H1 (cell line): ENCODE measurements around the gene HACL1. TPM values are rescaled to one million over a fixed set of nuclear protein-coding genes. Genes with fewer than 3 reads are reported as not detected.

Experiments
- CTCF ChIA-PET: fragments of 300-600 bp; sonication (Branson Sonifier 250); formaldehyde crosslinking; loops from one replicate; lab custom pipeline; 2021; ENCODE audit not compliant: partially characterized antibody; lab: Charles Lee
- POLR2A ChIA-PET: fragments of 300-600 bp; sonication (Branson Sonifier 250); formaldehyde crosslinking; loops from one replicate; lab custom pipeline; 2021; ENCODE audit warnings: inconsistent platforms; ENCODE audit not compliant: partially characterized antibody; lab: Charles Lee
- DNase-seq, 2 experiments: peaks; one replicate each; pipeline versions ENCODE4 v3.0.0 to v3.0.0-alpha.2; 2010 to 2022; ENCODE audit warnings: low spot score in 2 of 2, low read depth in 1 of 2, mixed read lengths in 1 of 2
- FAIRE-seq: peaks from 2 replicates; lab custom pipeline; 2011; peaks lifted over from hg19 to GRCh38; lab: Jason Lieb, UNC
- H2AFZ ChIP-seq: 2 replicates; pipeline ENCODE4 v1.8.1; 2012; ENCODE audit warnings: low read length, inconsistent platforms
- H2AK5ac ChIP-seq: 2 replicates; pipeline ENCODE4 v1.6.1; 2013; ENCODE audit warnings: low read depth, low read length
- H2BK120ac ChIP-seq: replicated peaks from 2 replicates; pipeline ENCODE3; 2013; ENCODE audit warnings: low read depth, low read length, inconsistent platforms
- H2BK12ac ChIP-seq: 2 replicates; pipeline ENCODE4 v1.6.1; 2013; ENCODE audit warnings: low read depth, low read length
- H2BK15ac ChIP-seq: 2 replicates; pipeline ENCODE4 v1.6.1; 2013; ENCODE audit warnings: low read length
- H2BK20ac ChIP-seq: 2 replicates; pipeline ENCODE4 v1.6.1; 2013; ENCODE audit warnings: low read length
- H2BK5ac ChIP-seq: 2 replicates; pipeline ENCODE4 v1.6.1; 2013; ENCODE audit warnings: low read depth, low read length
- H3K14ac ChIP-seq: 2 replicates; pipeline ENCODE4 v1.6.1; 2013; ENCODE audit warnings: inconsistent platforms; ENCODE audit not compliant: insufficient read length
- H3K18ac ChIP-seq: 2 replicates; pipeline ENCODE4 v1.6.1; 2013; ENCODE audit warnings: low read length; ENCODE audit errors: extremely low read depth
- H3K23ac ChIP-seq: 2 replicates; pipeline ENCODE4 v1.6.1; 2013; ENCODE audit warnings: inconsistent platforms; ENCODE audit not compliant: insufficient read length
- H3K23me2 ChIP-seq: 2 replicates; pipeline ENCODE4 v1.6.1; 2013; ENCODE audit warnings: low read depth, low read length
- H3K27ac ChIP-seq: 2 replicates; pipeline ENCODE4 v1.6.1; 2011; ENCODE audit warnings: low read depth, low read length, inconsistent platforms
- H3K27me3 ChIP-seq, 4 experiments: replicated peaks in 1 of 4; 1 replicate in 1 of 4; 2 replicates in 3 of 4; pipeline versions ENCODE4 v1.6.1 to v1.8.1; 2011 to 2013; ENCODE audit warnings: low read length in 3 of 4, mild to moderate bottlenecking in 3 of 4, inconsistent platforms in 2 of 4, mixed read lengths in 2 of 4, moderate library complexity in 1 of 4; ENCODE audit not compliant: control insufficient read depth in 3 of 4, insufficient read depth in 3 of 4; ENCODE audit errors: extremely low read depth in 1 of 4
- H3K36me3 ChIP-seq, 4 experiments: 2 replicates each; pipeline versions ENCODE4 v1.6.1 to v1.8.1; 2011 to 2013; ENCODE audit warnings: mild to moderate bottlenecking in 4 of 4, low read length in 3 of 4, moderate library complexity in 2 of 4, control low read depth in 1 of 4, inconsistent platforms in 1 of 4; ENCODE audit not compliant: insufficient read depth in 4 of 4, control insufficient read depth in 2 of 4
- H3K4ac ChIP-seq: replicated peaks from 2 replicates; pipeline ENCODE3; 2013; ENCODE audit warnings: low read length, low read depth, mixed read lengths, inconsistent platforms; ENCODE audit not compliant: insufficient read length
- H3K4me1 ChIP-seq, 4 experiments: replicated peaks in 1 of 4; 1 replicate in 1 of 4; 2 replicates in 3 of 4; pipeline versions ENCODE4 v1.6.1 to v1.8.1; 2011 to 2013; ENCODE audit warnings: low read length in 3 of 4, inconsistent platforms in 2 of 4, mixed read lengths in 1 of 4; ENCODE audit not compliant: insufficient read depth in 4 of 4, control insufficient read depth in 3 of 4
- H3K4me2 ChIP-seq, 2 experiments: 2 replicates each; pipeline versions ENCODE4 v1.6.1 to v1.8.1; 2011 to 2013; ENCODE audit warnings: low read depth in 2 of 2, low read length in 2 of 2, control low read depth in 1 of 2, inconsistent platforms in 1 of 2, mild to moderate bottlenecking in 1 of 2; ENCODE audit not compliant: insufficient read depth in 1 of 2
- H3K4me3 ChIP-seq, 4 experiments: fragments of 200-600, 300-600 bp in 1 of 4; sonication (generic), shearing (Covaris generic), sonication (Bioruptor Twin) in 1 of 4; 2 replicates each; pipeline versions ENCODE4 v1.5.1 to v1.8.1; 2011 to 2016; ENCODE audit warnings: low read length in 4 of 4, low read depth in 3 of 4, control low read depth in 2 of 4, inconsistent platforms in 2 of 4, mild to moderate bottlenecking in 2 of 4, mixed read lengths in 1 of 4, moderate library complexity in 1 of 4; ENCODE audit not compliant: insufficient read depth in 2 of 4; ENCODE audit errors: extremely low read depth in 1 of 4
- H3K56ac ChIP-seq: replicated peaks from 2 replicates; pipeline ENCODE3; 2013; ENCODE audit warnings: low read depth, mild to moderate bottlenecking, mixed read lengths, low read length, inconsistent platforms; ENCODE audit not compliant: insufficient read length
- H3K79me1 ChIP-seq: 2 replicates; pipeline ENCODE4 v1.6.1; 2013; ENCODE audit warnings: low read depth, low read length, control low read depth
- H3K79me2 ChIP-seq, 2 experiments: 2 replicates each; pipeline versions ENCODE4 v1.6.1 to v1.8.1; 2012 to 2013; ENCODE audit warnings: low read length in 2 of 2, mild to moderate bottlenecking in 2 of 2, inconsistent platforms in 1 of 2; ENCODE audit not compliant: insufficient read depth in 2 of 2, control insufficient read depth in 1 of 2
- H3K9ac ChIP-seq, 4 experiments: replicated peaks in 1 of 4; 1 replicate in 1 of 4; 2 replicates in 3 of 4; pipeline versions ENCODE4 v1.6.1 to v1.8.1; 2011 to 2013; ENCODE audit warnings: low read depth in 3 of 4, low read length in 3 of 4, control low read depth in 2 of 4, mild to moderate bottlenecking in 2 of 4, moderate library complexity in 2 of 4, inconsistent platforms in 1 of 4; ENCODE audit errors: extremely low read depth in 1 of 4
- H3K9me3 ChIP-seq, 2 experiments: 2 replicates each; pipeline versions ENCODE4 v1.6.1 to v1.8.1; 2012 to 2013; ENCODE audit warnings: mild to moderate bottlenecking in 2 of 2, moderate library complexity in 2 of 2, control low read depth in 1 of 2, inconsistent platforms in 1 of 2, low read depth in 1 of 2, low read length in 1 of 2, mixed read lengths in 1 of 2; ENCODE audit not compliant: insufficient read depth in 2 of 2
- H4K20me1 ChIP-seq, 2 experiments: replicated peaks in 1 of 2; 2 replicates each; pipeline versions ENCODE3 to v1.8.1; 2011 to 2013; ENCODE audit warnings: inconsistent platforms in 2 of 2, low read length in 2 of 2, mild to moderate bottlenecking in 1 of 2; ENCODE audit not compliant: insufficient read depth in 2 of 2, control insufficient read depth in 1 of 2
- H4K5ac ChIP-seq: 2 replicates; pipeline ENCODE4 v1.6.1; 2013; ENCODE audit warnings: low read length, low read depth, mixed read lengths, inconsistent platforms; ENCODE audit not compliant: insufficient read length
- H4K8ac ChIP-seq: 2 replicates; pipeline ENCODE4 v1.8.0; 2013; ENCODE audit warnings: mild to moderate bottlenecking, moderate library complexity, low read length, inconsistent platforms; ENCODE audit not compliant: insufficient read depth; ENCODE audit errors: extremely low read depth
- H4K91ac ChIP-seq: replicated peaks from 2 replicates; pipeline ENCODE3; 2013; ENCODE audit warnings: low read length, mixed read lengths, inconsistent platforms; ENCODE audit not compliant: insufficient read length
- CHD1 ChIP-seq: IDR thresholded peaks from 2 replicates; pipeline ENCODE4 v1.6.1; 2012; ENCODE audit warnings: low read depth, low read length, improper control_type of control experiment
- HDAC2 ChIP-seq, 2 experiments: fragments of 300-600 bp in 1 of 2; sonication (generic) in 1 of 2; IDR thresholded peaks; 2 replicates each; pipeline ENCODE4 v1.6.1; 2011 to 2012; ENCODE audit warnings: low read depth in 2 of 2, low read length in 2 of 2, mild to moderate bottlenecking in 2 of 2, moderate library complexity in 2 of 2, borderline replicate concordance in 1 of 2, inconsistent platforms in 1 of 2
- NANOG ChIP-seq: IDR thresholded peaks from 2 replicates; pipeline ENCODE4 v1.6.1; 2011; ENCODE audit warnings: low read length, low read depth, mild to moderate bottlenecking, inconsistent platforms; ENCODE audit not compliant: insufficient read depth, poor library complexity, severe bottlenecking
- RAD21 ChIP-seq, 2 experiments: IDR thresholded peaks in 1 of 2; conservative IDR thresholded peaks in 1 of 2; 2 replicates each; pipeline ENCODE4 v1.6.1; 2011; ENCODE audit warnings: low read depth in 2 of 2, low read length in 2 of 2, improper control_type of control experiment in 1 of 2, inconsistent platforms in 1 of 2, mild to moderate bottlenecking in 1 of 2, moderate library complexity in 1 of 2
- SIX5 ChIP-seq: IDR thresholded peaks from 2 replicates; pipeline ENCODE4 v1.6.1; 2011; ENCODE audit warnings: mild to moderate bottlenecking, low read depth, low read length
- SP4 ChIP-seq: IDR thresholded peaks from 2 replicates; pipeline ENCODE4 v1.6.1; 2012; ENCODE audit warnings: low read length, inconsistent platforms
- WGBS, 2 experiments: shearing (Covaris generic) in 1 of 2; methylation state at CpG; one replicate each; pipeline versions ENCODE4 v1.1.6 to v1.1.7; 2013 to 2015; ENCODE audit warnings: low lambda C conversion rate in 2 of 2, mixed read lengths in 2 of 2, inconsistent platforms in 1 of 2, low coverage in 1 of 2, missing lambda C conversion rate in 1 of 2; ENCODE audit not compliant: insufficient replicate concordance in 2 of 2, insufficient coverage in 1 of 2, insufficient read length in 1 of 2; ENCODE audit errors: extremely low coverage in 1 of 2, missing lambda C conversion rate in 1 of 2; 5-methylcytosine and 5-hydroxymethylcytosine counted together
- polyA plus RNA-seq, 7 experiments: library from polyadenylated mRNA; depleted of rRNA in 3 of 7; stranded (reverse) in 5 of 7; unstranded in 2 of 7; fragments of >200 nt in 5 of 7; fragments of 200-250 nt in 2 of 7; gene quantifications; 1 replicate in 5 of 7; 2 replicates in 1 of 7; 4 replicates in 1 of 7; pipeline versions ENCODE4 v1.2.1 to v1.2.3, GENCODE V29; 2011 to 2013; ENCODE audit warnings: missing spikeins in 2 of 7, mixed read lengths in 2 of 7
- total RNA-seq: library from RNA; stranded (reverse); fragmentation: NEBNext Ultra II Directional; extraction: Animal tissue kit (Norgen Biotek cat#: 25700); gene quantifications from 2 replicates; pipeline ENCODE4 v1.2.1, GENCODE V29; 2021
- TF ChIP-seq, protein P1 (sequence below), 3 experiments: IDR thresholded peaks; 1 replicate in 2 of 3; 2 replicates in 1 of 3; pipeline versions ENCODE4 v1.5.1 to v1.6.1; 2011; ENCODE audit warnings: low read length in 3 of 3, mild to moderate bottlenecking in 3 of 3, inconsistent platforms in 2 of 3, low read depth in 1 of 3, moderate library complexity in 1 of 3; ENCODE audit not compliant: insufficient read depth in 1 of 3; ENCODE audit errors: control extremely low read depth in 1 of 3
- TF ChIP-seq, protein P2 (sequence below): IDR thresholded peaks from 2 replicates; pipeline ENCODE4 v1.6.1; 2012; ENCODE audit warnings: inconsistent platforms

The HACL1 gene
- total and polyA plus RNA-seq, 2 of the 8 experiments (the other 6 are each of a cell fraction or from before 2014, with no cell fraction given) = 38.2 to 46.0 TPM

DNA sequence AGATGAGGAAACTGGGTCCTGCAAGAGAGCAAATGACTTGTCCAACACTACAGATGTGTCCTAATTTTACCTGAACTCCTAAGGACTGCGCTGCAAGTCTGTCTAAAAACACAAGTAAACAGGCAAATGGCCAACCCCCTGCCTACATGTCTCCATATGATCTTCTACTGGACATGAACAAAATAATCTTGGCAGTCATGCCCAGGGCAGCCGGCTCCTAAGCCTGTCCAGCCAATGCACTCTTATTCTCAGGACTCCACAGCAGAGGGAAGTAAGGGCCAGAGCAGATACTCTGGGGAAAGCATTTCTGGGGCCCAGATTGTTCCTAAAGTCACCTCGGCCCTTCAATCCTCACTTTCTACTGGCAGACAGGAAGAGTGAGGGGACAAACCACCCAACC, 90.2 kb downstream of the HACL1 start:
- H3K79me1 ChIP-seq = no peaks in the 10 kb centered on the region; the same call in 1 of the 2 replicates
- H2BK15ac ChIP-seq = no peak overlapping the region
- H3K14ac ChIP-seq = no peak overlapping the region
- DNase-seq = no peak
- FAIRE-seq = no peak
- ChIA-PET POLR2A (no interaction called here), CTCF (no interaction called here)
- H4K91ac ChIP-seq = no peak overlapping the region
- H3K56ac ChIP-seq = no peak overlapping the region
- H2BK20ac ChIP-seq = no peak overlapping the region
- no peak overlapping the region for H3K4me3 ChIP-seq
- H3K4me2 ChIP-seq = no peak overlapping the region
- H2BK12ac ChIP-seq = no peak overlapping the region
- no peaks in the 10 kb centered on the region for H3K79me2 ChIP-seq
- H3K23ac ChIP-seq = no peak overlapping the region
- no peak overlapping the region for H3K4ac ChIP-seq
- H2AK5ac ChIP-seq = no peak overlapping the region
- 0 out of 7 replicates have a peak, but pooled peaks cover 0 to 2% (median 0%) of the 10 kb centered on the region in 4 experiments for H3K4me1 ChIP-seq
- H3K27me3 ChIP-seq = no peaks in the 10 kb centered on the region
- H3K9me3 ChIP-seq = no peaks in the 10 kb centered on the region
- no peak overlapping the region for H3K9ac ChIP-seq
- peak overlapping the region; percentile 39; the same call in 1 of the 2 replicates for H4K8ac ChIP-seq
- no peak overlapping the region for H2AFZ ChIP-seq
- no peaks in the 10 kb centered on the region for H4K20me1 ChIP-seq
- no peak overlapping the region for H3K27ac ChIP-seq
- no peak overlapping the region for H2BK120ac ChIP-seq
- no peak overlapping the region for H2BK5ac ChIP-seq
- TF ChIP-seq NANOG (no peak), CHD1 (no peak), HDAC2 (IDR thresholded peaks at IDR 0.05; ENCODE audit: borderline replicate concordance in 1 of 2, low read depth in 2 of 2, low read length in 2 of 2) (no peak), SP4 (no peak), RAD21 (IDR thresholded peaks at IDR 0.05 in 1 of 2, conservative IDR thresholded peaks at IDR 0.05 in 1 of 2; ENCODE audit: low read depth in 2 of 2, low read length in 2 of 2) (no peak), SIX5 (no peak)
- TF ChIP-seq, protein P1, sequence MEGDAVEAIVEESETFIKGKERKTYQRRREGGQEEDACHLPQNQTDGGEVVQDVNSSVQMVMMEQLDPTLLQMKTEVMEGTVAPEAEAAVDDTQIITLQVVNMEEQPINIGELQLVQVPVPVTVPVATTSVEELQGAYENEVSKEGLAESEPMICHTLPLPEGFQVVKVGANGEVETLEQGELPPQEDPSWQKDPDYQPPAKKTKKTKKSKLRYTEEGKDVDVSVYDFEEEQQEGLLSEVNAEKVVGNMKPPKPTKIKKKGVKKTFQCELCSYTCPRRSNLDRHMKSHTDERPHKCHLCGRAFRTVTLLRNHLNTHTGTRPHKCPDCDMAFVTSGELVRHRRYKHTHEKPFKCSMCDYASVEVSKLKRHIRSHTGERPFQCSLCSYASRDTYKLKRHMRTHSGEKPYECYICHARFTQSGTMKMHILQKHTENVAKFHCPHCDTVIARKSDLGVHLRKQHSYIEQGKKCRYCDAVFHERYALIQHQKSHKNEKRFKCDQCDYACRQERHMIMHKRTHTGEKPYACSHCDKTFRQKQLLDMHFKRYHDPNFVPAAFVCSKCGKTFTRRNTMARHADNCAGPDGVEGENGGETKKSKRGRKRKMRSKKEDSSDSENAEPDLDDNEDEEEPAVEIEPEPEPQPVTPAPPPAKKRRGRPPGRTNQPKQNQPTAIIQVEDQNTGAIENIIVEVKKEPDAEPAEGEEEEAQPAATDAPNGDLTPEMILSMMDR (IDR thresholded peaks at IDR 0.05; ENCODE audit: control extremely low read depth in 1 of 3, insufficient read depth in 1 of 3, low read depth in 1 of 3, low read length in 3 of 3) = no peak
- TF ChIP-seq, protein P2, sequence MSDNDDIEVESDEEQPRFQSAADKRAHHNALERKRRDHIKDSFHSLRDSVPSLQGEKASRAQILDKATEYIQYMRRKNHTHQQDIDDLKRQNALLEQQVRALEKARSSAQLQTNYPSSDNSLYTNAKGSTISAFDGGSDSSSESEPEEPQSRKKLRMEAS = no peak
- 80% methylated on average over 3 of the region's 3 CpGs; no CpG with 5 or more reads in 1 of the 2 experiments for WGBS, 2 experiments
- no peak overlapping the region for H4K5ac ChIP-seq
- H3K23me2 ChIP-seq = no peaks in the 10 kb centered on the region
- H3K36me3 ChIP-seq = no peaks in the 10 kb centered on the region
- no peak overlapping the region for H3K18ac ChIP-seq
